HG03196 (cell line): ENCODE data around the gene KIR2DL3.
"Not testable (repeated sequence)": the region's sequence is repeated elsewhere in the genome, so short reads cannot be mapped to it uniquely, and the experiment has no call there.

Experiments
- ATAC-seq: cut with Tn5 transposase; IDR thresholded peaks from one replicate; pipeline ENCODE4 v1.9.1; 2021; ENCODE audit not compliant: unreplicated experiment

KIR2DL3 gene

DNA sequence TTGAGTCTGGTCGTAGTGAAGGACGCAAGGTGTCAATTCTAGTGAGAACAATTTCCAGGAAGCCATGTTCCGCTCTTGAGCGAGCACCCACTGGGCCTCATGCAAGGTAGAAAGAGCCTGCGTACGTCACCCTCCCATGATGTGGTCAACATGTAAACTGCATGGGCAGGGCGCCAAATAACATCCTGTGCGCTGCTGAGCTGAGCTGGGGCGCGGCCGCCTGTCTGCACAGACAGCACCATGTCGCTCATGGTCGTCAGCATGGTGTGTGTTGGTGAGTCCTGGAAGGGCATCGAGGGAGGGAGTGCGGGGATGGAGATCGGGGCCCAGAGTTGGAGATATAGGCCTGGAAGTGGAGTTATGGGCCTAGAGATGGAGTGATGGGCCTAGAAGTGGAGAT lies at the start of gene KIR2DL3:
Gene KIR2DL3 (plus strand): TSS at position 208 of the 400 bp plus-strand sequence. CDS start 33 bp downstream, at position 241.
- ATAC-seq: not testable (repeated sequence)

- ATAC-seq: no peak
Observed at GRCh38 chr19:54691582-54692297, 46.6 kb upstream of the KIR2DL3 start.

DNA sequence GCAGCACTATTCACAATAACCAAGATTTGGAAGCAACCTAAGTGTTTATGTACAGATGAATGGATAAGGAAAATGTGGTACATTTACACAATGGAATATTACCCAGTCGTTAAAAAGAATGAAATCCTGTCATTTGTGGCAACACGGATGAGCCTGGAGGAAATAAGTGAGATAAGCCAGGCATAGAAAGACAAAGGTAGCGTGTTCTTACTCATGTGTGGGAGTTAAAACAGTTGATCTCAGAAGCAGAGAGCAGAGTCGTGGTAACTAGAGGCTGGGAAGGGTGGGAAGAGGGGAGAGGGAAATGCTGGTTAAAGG lies 46.1 kb upstream of the KIR2DL3 start:
- no peak for ATAC-seq

- ATAC-seq: no peak
Observed at GRCh38 chr19:54694648-54695047, 43.7 kb upstream of the KIR2DL3 start.

- no peak for ATAC-seq
Observed at GRCh38 chr19:54696117-54696548, 42.2 kb upstream of the KIR2DL3 start.

DNA sequence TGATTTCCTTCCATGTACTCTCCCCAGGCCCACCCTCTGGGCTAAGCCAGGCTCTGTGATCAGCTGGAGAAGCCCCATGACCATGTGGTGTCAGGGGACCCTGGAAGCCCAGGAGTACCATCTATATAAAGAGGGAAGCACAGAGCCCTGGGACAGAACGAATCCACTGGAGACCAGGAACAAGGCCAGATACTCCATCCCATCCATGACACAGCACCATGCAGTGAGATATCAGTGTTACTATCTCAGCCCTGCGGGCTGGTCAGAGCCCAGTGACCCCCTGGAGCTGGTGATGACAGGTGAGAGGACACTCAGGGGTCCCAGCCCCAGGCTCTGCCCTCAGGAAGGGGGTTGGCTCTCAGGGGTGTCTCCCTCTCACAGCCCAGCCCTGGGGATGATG lies 41.5 kb upstream of the KIR2DL3 start:
- ATAC-seq: no peak

DNA sequence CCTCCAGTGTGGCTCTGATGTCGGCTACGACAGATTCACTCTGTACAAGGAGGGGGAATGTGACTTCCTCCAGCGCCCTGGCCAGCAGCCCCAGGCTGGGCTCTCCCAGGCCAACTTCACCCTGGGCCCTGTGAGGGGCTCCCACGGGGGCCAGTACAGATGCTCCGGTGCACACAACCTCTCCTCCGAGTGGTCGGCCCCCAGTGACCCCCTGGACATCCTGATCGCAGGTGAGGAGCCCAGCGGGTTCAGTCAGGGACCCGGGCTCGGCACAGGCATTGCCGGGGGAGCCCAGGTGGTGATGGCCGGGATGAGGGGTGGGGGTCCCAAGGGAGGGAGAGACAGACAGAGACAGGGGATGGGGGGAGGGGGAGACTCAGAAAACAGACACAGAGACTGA lies 40.6 kb upstream of the KIR2DL3 start:
- not testable (repeated sequence) for ATAC-seq

DNA sequence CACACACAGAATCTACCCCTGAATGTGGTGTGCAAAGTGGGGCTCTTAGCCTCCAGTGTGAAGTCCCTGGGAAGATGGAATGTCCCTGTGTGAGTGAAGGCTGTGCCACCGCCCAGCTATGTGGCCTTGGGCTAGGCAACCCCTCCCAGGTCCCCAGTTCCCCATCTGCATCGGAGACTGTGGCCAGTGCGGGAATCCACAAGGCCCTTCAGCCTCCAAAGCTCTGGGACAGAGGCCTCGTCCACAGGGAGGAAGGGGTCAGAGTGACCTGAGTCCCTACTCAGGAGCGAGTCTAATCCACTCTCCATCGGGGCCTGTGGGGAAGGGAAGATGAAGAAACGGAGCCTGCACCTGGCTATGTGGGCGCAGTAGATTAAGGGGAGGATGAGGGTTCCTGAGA lies 33.4 kb upstream of the KIR2DL3 start:
- ATAC-seq: no peak

- ATAC-seq: no peak
Observed at GRCh38 chr19:54707962-54708361, 30.4 kb upstream of the KIR2DL3 start.

- no peak for ATAC-seq
Observed at GRCh38 chr19:54708781-54709180, 29.5 kb upstream of the KIR2DL3 start.

DNA sequence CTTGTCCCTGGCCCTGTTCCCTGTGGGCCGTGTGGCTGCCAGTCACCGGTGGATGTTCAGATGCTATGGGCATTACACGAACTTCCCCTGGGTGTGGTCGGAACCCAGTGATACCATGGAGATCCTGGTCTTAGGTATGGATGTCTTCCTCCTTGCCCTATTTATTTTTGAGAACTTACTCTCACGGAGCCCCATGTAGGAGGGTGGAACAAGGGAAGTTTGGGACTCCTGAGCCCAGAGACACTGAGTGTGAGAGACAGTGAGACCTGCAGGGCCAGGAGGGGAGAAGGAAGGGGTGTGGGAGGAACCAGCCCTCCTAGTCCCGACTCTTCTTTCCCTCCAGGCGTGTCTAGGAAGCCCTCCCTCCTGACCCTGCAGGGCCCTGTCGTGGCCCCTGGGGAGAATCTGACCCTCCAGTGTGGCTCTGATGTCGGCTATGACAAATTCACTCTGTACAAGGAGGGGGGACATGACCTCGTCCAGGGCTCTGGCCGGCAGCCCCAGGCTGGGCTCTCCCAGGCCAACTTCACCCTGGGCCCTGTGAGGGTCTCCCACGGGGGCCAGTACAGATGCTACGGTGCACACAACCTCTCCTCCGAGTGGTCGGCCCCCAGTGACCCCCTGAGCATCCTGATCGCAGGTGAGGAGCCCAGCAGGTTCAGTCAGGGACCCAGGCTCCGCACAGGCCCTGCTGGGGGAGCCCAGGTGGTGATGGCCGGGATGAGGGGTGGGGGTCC lies 28.9 kb upstream of the KIR2DL3 start:
- no peak for ATAC-seq

- ATAC-seq: not testable (repeated sequence)
Observed at GRCh38 chr19:54709956-54710355, 28.4 kb upstream of the KIR2DL3 start.

DNA sequence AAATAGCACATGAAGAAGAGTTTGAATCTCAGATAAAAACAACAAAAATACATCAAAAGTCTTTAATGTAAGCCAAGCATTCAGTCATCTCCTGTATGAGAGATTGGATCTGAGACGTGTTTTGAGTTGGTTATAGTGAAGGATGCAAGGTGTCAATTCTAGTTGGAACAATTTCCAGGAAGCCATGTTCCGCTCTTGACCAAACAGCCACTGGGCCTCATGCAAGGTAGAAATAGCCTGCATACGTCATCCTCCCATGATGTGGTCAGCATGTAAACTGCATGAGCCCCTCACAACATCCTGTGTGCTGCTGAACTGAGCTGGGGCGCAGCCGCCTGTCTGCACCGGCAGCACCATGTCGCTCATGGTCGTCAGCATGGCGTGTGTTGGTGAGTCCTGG lies 14.2 kb upstream of the KIR2DL3 start, which contains the start of gene KIR3DL3:
Gene KIR3DL3 (plus strand): TSS at position 301 of the 400 bp plus-strand sequence. CDS start 55 bp downstream, at position 356.
- no peak for ATAC-seq

DNA sequence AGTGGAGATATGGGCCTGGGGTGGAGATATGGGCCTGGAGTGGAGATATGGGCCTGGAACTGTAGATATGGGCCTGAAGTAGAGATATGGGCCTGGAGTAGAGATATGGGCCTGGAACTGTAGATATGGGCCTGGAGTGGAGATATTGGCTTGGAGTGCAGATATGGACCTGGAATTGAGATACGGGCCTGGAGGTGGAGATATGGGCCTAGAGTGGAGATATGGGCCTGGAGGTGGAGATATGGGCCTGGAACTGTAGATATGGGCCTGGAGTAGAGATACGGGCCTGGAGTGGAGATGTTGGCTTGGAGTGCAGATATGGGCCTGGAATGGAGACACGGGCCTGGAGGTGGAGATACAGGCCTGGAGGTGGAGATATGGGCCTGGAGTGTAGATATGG lies 13.7 kb upstream of the KIR2DL3 start:
- ATAC-seq: no peak

GRCh38 chr19:54725321-54725720 lies 13.0 kb upstream of the KIR2DL3 start:
- ATAC-seq: no peak

DNA sequence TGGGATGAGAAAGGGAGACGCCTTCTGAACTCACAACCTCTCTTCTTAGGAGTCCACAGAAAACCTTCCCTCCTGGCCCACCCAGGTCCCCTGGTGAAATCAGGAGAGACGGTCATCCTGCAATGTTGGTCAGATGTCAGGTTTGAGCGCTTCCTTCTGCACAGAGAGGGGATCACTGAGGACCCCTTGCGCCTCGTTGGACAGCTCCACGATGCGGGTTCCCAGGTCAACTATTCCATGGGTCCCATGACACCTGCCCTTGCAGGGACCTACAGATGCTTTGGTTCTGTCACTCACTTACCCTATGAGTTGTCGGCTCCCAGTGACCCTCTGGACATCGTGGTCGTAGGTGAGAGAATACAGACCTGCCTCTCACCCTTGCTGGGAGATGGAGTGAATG lies 10.8 kb upstream of the KIR2DL3 start:
- ATAC-seq: no peak

GRCh38 chr19:54728167-54728566 lies 10.1 kb upstream of the KIR2DL3 start:
- no peak for ATAC-seq

GRCh38 chr19:54729416-54730188 lies 8.7 kb upstream of the KIR2DL3 start:
- no peak for ATAC-seq

- ATAC-seq: no peak
Observed at GRCh38 chr19:54731191-54731590, 7.1 kb upstream of the KIR2DL3 start.

- no peak for ATAC-seq
Observed at GRCh38 chr19:54738715-54739114, 402 bp downstream of the KIR2DL3 start.

- no peak for ATAC-seq
Observed at GRCh38 chr19:54739587-54740497, 1.5 kb downstream of the KIR2DL3 start.
